HG02610 (cell line): Measurements from ENCODE around the gene ADGRD1.
"Not testable (repeated sequence)": the region's sequence is repeated elsewhere in the genome, so short reads cannot be mapped to it uniquely, and the experiment has no call there.

Experiments
- ATAC-seq: cut with Tn5 transposase; IDR thresholded peaks from one replicate; pipeline ENCODE4 v1.9.1; 2021; ENCODE audit warnings: mild to moderate bottlenecking, moderate library complexity; ENCODE audit not compliant: unreplicated experiment

Gene ADGRD1

DNA sequence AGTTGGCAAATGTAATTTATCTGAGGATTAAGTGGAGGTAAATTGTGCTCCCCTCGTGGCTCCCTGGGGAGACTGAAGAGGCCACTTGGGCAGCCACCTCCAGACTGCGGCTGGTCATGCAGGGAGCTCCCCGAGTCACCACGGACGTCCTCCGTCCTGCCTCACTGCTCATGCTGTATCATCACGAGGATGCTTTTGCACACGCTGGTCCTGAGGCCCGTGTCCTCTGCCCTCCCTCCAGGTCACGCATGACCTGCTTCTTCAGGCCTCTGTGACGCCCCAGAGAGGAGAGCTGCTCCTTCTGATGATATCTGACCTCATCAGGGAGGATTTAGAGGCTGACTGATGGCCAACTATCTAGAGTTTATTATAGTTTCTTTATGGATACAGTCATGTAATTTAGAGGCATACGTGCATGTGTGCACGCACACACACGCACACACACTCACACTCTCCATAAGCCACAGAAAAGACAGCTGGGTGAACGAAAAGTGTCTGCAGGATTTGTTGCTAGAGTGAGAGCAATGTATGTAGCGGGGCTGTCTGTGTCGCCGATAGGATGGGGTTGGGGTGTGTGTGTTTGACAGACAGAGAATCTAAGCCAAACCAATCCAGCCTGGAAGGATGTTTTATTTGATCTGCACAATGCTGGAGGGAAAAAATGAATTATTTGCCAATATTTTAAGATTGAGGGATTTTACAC, 160.0 kb downstream of the ADGRD1 start:
- ATAC-seq: no peak

- no peak for ATAC-seq
Observed at GRCh38 chr12:131114271-131114670, 160.6 kb downstream of the ADGRD1 start.

DNA sequence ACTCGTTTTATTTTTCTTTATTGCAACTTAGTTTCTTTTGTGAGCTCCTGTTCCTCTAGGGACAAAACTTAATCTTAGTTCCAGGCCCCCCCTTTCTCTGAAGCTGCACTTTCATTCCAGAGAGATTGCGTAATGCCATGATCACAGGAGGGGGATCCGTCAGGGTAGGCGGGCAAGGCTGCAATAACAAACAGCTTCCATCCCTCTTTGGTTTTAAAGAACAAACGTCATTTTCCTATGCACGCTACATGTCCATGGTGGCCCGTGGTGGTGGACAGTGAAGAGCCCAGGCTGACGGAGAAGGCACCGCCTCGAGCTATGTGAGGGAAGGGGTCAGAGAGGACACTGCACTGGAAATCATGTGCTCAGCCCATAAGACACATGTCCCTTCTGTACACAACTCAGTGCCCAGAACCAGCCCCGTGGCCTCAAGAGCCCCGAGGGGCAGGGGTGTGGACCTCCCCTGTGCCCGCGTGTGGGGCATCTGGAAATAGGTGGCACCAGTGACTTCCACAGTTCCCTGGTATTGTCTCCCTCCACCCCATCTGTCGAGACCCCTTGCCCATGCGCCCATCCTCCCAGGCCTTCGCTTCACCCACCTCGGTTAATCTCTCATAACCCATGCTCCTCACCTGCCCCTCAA, 161.4 kb downstream of the ADGRD1 start:
- no peak for ATAC-seq

- ATAC-seq: no peak
Observed at GRCh38 chr12:131115766-131116467, 162.2 kb downstream of the ADGRD1 start.

DNA sequence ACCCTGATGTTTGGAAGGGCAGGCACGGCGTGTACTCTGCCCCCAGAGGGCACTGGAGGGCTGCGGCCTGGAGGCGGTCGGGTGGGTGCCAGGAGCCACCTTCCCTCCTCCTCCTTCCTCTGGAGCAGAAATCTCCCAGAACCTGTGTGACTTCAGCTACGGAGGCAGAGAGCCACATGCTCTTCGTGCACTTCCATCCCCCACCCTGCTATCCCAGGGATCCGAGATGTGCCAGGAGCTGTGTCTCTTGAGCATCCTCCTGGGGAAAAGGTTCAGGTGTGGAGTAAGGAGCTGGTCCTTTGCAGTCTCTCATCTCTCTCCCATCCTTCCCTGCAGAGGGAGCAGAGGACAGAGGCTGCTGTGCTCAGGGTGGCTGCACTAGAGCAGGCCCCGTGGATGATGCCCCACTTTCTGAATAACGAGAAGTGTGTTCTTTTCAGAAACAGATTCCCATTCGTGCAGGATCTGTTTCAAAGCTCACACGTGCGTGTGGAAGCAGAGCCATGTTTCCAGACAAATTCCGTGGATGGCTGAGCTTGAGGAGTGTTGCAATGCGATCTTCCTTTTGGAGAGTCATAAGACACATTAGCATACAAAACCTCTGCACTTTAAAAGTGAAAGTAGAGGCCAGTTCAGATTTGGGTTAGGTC, 162.9 kb downstream of the ADGRD1 start:
- no peak for ATAC-seq

- no peak for ATAC-seq
Observed at GRCh38 chr12:131117438-131118245, 163.9 kb downstream of the ADGRD1 start.

DNA sequence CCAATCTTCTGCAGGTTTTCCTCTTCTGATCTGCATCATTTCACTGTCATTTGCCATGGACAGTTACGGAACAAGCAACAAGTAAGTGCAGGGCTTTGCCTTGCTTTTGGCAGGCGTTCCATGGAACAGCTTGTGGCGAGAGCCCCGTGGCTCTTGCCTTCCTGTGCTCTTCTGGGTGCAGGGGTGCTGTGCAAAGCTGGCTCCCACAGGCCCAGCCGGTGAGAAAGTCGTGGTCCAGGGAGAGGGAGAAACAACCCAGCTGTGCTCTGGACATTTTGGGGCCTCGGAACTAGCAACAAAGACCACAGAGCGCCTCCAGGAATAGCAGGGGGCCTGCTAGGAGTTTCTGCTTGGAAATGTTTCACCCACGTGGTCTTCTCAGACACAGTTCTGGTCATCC, 164.7 kb downstream of the ADGRD1 start:
- ATAC-seq: no peak

DNA sequence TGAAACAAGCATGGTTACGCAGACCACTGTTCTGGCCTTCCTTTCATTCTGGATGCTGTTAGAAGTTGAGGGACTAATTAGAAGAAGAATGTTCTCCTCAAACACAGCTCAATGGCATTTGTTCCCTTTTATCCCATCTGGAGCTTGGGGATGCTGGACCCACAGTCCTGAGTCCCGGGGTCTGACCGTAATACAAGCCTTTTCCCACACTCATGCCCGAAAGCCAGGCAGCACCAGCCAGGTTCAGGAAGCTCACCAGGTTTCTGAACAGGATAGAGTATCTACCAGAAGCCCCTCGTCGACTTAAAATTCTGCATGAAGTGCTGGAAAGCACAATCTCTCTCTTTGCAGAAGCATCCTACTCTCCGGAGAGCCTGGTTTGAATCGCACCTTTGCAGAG, 165.6 kb downstream of the ADGRD1 start:
- ATAC-seq: not testable (repeated sequence)

- ATAC-seq: no peak
Observed at GRCh38 chr12:131119936-131120335, 166.2 kb downstream of the ADGRD1 start.

DNA sequence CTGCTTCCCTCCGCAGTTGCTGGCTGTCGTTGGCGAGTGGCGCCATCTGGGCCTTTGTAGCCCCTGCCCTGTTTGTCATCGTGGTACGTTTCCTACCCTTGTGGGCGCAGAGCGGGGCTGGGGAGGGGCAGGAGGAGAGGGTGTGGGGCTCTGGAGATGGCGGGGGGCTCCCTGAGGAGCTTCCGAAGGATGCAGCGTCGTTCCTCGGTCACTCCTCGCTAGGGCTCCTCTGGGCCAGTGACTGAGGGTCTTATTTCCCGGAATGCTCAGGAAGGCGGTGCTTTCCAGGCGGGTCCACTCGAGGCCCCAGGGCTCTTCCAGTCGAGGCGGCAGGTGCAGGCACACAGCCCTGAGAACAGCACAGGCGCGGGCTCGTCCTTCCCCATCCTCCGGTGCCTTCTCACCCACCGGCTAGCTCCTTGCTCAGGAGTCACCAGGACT, 167.1 kb downstream of the ADGRD1 start:
- no peak for ATAC-seq

- ATAC-seq: no peak
Observed at GRCh38 chr12:131121705-131122405, 168.1 kb downstream of the ADGRD1 start.

- ATAC-seq: no peak
Observed at GRCh38 chr12:131122631-131123030, 168.9 kb downstream of the ADGRD1 start.

GRCh38 chr12:131123817-131124216, 170.1 kb downstream of the ADGRD1 start:
- no peak for ATAC-seq

GRCh38 chr12:131124487-131125280, 171.0 kb downstream of the ADGRD1 start:
- ATAC-seq: no peak

- no peak for ATAC-seq
Observed at GRCh38 chr12:131126662-131127173, 173.0 kb downstream of the ADGRD1 start.

- ATAC-seq: no peak
Observed at GRCh38 chr12:131128556-131128955, 174.8 kb downstream of the ADGRD1 start.

GRCh38 chr12:131128966-131129619, 175.4 kb downstream of the ADGRD1 start:
- not testable (repeated sequence) for ATAC-seq

- no peak for ATAC-seq
Observed at GRCh38 chr12:131129839-131130238, 176.1 kb downstream of the ADGRD1 start.
